B cell (primary cell): ENCODE results near the gene KDELR1. TPM values are rescaled to one million over a fixed set of nuclear protein-coding genes. Genes with fewer than 3 reads are reported as not detected.

Experiments used
- ATAC-seq: fragments of 200-7000 bp; cut with Tn5 transposase; one replicate; pipeline ENCODE4 v1.10.0; 2021; ENCODE audit warnings: low read depth, mild to moderate bottlenecking, moderate number of reproducible peaks, moderate library complexity
- CTCF ChIA-PET: fragments of 350-600 bp; sonication (Branson Sonifier 250); formaldehyde crosslinking; loops from one replicate; lab custom pipeline; 2021; ENCODE audit warnings: antibody characterized with exemption, inconsistent platforms; lab: Charles Lee
- POLR2A ChIA-PET: fragments of 350-600 bp; sonication (Branson Sonifier 250); formaldehyde crosslinking; loops from one replicate; lab custom pipeline; 2021; ENCODE audit warnings: antibody characterized with exemption; lab: Charles Lee
- DNase-seq: peaks from one replicate; pipeline ENCODE4 v3.0.0; 2013
- H2AFZ ChIP-seq: 2 replicates; pipeline ENCODE4 v1.6.1; 2012; ENCODE audit warnings: mild to moderate bottlenecking, low read depth, low read length; ENCODE audit not compliant: insufficient read depth, poor library complexity, severe bottlenecking
- H3K27ac ChIP-seq, 2 donors: 1 replicate in 1 of 2; 2 replicates in 1 of 2; pipeline ENCODE4 v1.5.1; 2012 to 2013; ENCODE audit warnings: low read length in 2 of 2, mild to moderate bottlenecking in 2 of 2, moderate library complexity in 1 of 2
- H3K27me3 ChIP-seq, 4 experiments: fragments of 200-600 bp in 1 of 4; sonication (generic) in 1 of 4; replicated peaks in 1 of 4; 1 replicate in 2 of 4; 2 replicates in 2 of 4; pipeline versions ENCODE4 v1.6.1 to v1.7.0; 2013 to 2016; ENCODE audit warnings: low read length in 3 of 4, mild to moderate bottlenecking in 2 of 4, mixed read lengths in 1 of 4, moderate library complexity in 1 of 4; ENCODE audit not compliant: insufficient read depth in 4 of 4, control insufficient read depth in 3 of 4; ENCODE audit errors: control extremely low read depth in 1 of 4
- H3K36me3 ChIP-seq, 2 experiments: replicated peaks in 1 of 2; 1 replicate in 1 of 2; 2 replicates in 1 of 2; pipeline versions ENCODE4 v1.6.1 to v1.7.1; 2013; ENCODE audit warnings: low read length in 1 of 2; ENCODE audit not compliant: insufficient read depth in 2 of 2, control insufficient read depth in 1 of 2; ENCODE audit errors: control extremely low read depth in 1 of 2, extremely low read depth in 1 of 2
- H3K4me1 ChIP-seq, 2 donors: fragments of 200-600 bp in 1 of 2; sonication (generic) in 1 of 2; 1 replicate in 1 of 2; 2 replicates in 1 of 2; pipeline versions ENCODE4 v1.5.1 to v1.6.1; 2013 to 2017; ENCODE audit warnings: low read length in 2 of 2; ENCODE audit not compliant: control insufficient read depth in 2 of 2, insufficient read depth in 2 of 2
- H3K4me2 ChIP-seq: replicated peaks from 2 replicates; pipeline ENCODE3; 2012; ENCODE audit warnings: mild to moderate bottlenecking, low read depth, low read length; ENCODE audit not compliant: poor library complexity, severe bottlenecking
- H3K4me3 ChIP-seq, 5 experiments: fragments of 200-600 bp in 1 of 5; sonication (generic) in 1 of 5; 1 replicate in 3 of 5; 2 replicates in 2 of 5; pipeline versions ENCODE4 v1.5.1 to v1.7.0; 2011 to 2016; ENCODE audit warnings: low read length in 4 of 5, mild to moderate bottlenecking in 4 of 5, low read depth in 2 of 5, control low read depth in 1 of 5, moderate library complexity in 1 of 5; ENCODE audit not compliant: insufficient read depth in 1 of 5; ENCODE audit errors: control extremely low read depth in 1 of 5, extremely low read depth in 1 of 5
- H3K79me2 ChIP-seq: fragments of 200-600 bp; sonication (generic); one replicate; pipeline ENCODE4 v1.6.0; 2016; ENCODE audit warnings: low read length; ENCODE audit not compliant: control insufficient read depth, insufficient read depth
- H3K9ac ChIP-seq: fragments of 200-600 bp; sonication (generic); 2 replicates; pipeline ENCODE4 v1.6.1; 2017; ENCODE audit warnings: mild to moderate bottlenecking, low read length, moderate library complexity
- H3K9me3 ChIP-seq, 3 donors: one replicate each; pipeline versions ENCODE4 v1.6.1 to v1.7.1; 2013; ENCODE audit warnings: low read length in 2 of 3; ENCODE audit not compliant: control insufficient read depth in 2 of 3, insufficient read depth in 1 of 3; ENCODE audit errors: control extremely low read depth in 1 of 3
- H4K20me1 ChIP-seq: 2 replicates; pipeline ENCODE4 v1.6.0; 2012; ENCODE audit warnings: mild to moderate bottlenecking, low read length; ENCODE audit not compliant: insufficient read depth, control insufficient read depth, poor library complexity, severe bottlenecking
- H3K27ac Mint-ChIP-seq: one replicate; pipeline ENCODE4 v1.8.0; 2021; ENCODE audit warnings: mixed read lengths
- H3K27me3 Mint-ChIP-seq: one replicate; pipeline ENCODE4 v1.8.0; 2021; ENCODE audit warnings: mixed read lengths
- H3K4me1 Mint-ChIP-seq: one replicate; pipeline ENCODE4 v1.8.0; 2021; ENCODE audit warnings: mixed read lengths
- H3K4me3 Mint-ChIP-seq: one replicate; pipeline ENCODE4 v1.8.0; 2021; ENCODE audit warnings: mixed read lengths
- H3K9me3 Mint-ChIP-seq: one replicate; pipeline ENCODE4 v1.8.0; 2022; ENCODE audit warnings: mixed read lengths; ENCODE audit not compliant: insufficient read depth
- EZH2 ChIP-seq: IDR thresholded peaks from 2 replicates; pipeline ENCODE4 v1.6.1; 2012; ENCODE audit warnings: borderline replicate concordance, low read depth, mild to moderate bottlenecking, moderate library complexity, low read length; ENCODE audit not compliant: insufficient read depth, poor library complexity, severe bottlenecking
- WGBS: methylation state at CpG from one replicate; pipeline ENCODE4 v1.1.5; 2013; ENCODE audit warnings: missing lambda C conversion rate; ENCODE audit not compliant: insufficient coverage; 5-methylcytosine and 5-hydroxymethylcytosine counted together
- intact Hi-C: fragments of 100-400 bp; cut with micrococcal nuclease; formaldehyde crosslinking; loops from one replicate; pipeline ENCODE4 v1.10.0; 2022
- polyA plus RNA-seq: library from polyadenylated mRNA; depleted of rRNA; stranded (reverse); fragments of >200 nt; gene quantifications from 2 replicates; pipeline ENCODE4 v1.2.3, GENCODE V29; 2012
- total RNA-seq, 2 donors: library from RNA; stranded (reverse); fragments of 120-200 nt in 1 of 2; gene quantifications; 1 replicate in 1 of 2; 2 replicates in 1 of 2; pipeline versions ENCODE4 v1.2.3 to v1.2.4, GENCODE V29; 2013 to 2022
- TF ChIP-seq, protein P1 (sequence below): fragments of 200-600 bp; IDR thresholded peaks from one replicate; pipeline ENCODE4 v1.8.0; 2022; ENCODE audit warnings: antibody characterized with exemption, mild to moderate bottlenecking

The KDELR1 gene
- total and polyA plus RNA-seq, 2 donors (not counting 1 experiment from before 2014, with no cell fraction given) = 33.3 to 62.7 TPM

DNA sequence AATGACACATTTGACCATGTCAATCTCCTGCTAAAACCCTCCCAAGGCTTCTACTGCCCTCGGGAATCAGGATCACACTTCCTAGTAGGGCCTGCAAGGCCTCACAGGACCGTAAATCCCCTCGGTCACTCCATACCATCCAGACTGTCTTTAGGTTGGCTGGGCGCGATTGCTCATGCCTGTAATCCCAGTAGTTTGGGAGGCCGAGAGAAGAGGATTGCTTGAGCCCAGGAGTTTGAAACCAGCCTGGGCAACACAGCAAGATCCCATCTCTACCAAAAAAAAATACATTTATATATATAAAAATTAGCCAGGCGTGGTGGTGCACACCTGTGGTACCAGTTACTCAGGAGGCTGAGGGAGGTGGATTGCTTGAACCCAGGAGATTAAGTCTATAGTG lies 42.6 kb downstream of the KDELR1 start:
- no peak overlapping the region for H3K9ac ChIP-seq
- peaks cover 0 to 5% of the 10 kb centered on the region in 2 donors for H3K4me1 ChIP-seq
- H3K9me3 Mint-ChIP-seq = no peaks in the 10 kb centered on the region
- no peak overlapping the region for H3K27ac ChIP-seq
- DNase-seq (no peak), ATAC-seq (no peak)
- no peaks in the 10 kb centered on the region for H3K27me3 Mint-ChIP-seq
- ChIA-PET POLR2A (no interaction called here), CTCF (interaction anchor here (1.0 to 2.8 kb wide), 3 partner anchors 15 to 235 kb away, joined by 3 to 12 read pairs (median 7); no protein-coding TSS in a partner anchor)
- H3K27me3 ChIP-seq = no peaks in the 10 kb centered on the region
- H3K9me3 ChIP-seq = no peaks in the 10 kb centered on the region
- H3K4me1 Mint-ChIP-seq = peaks cover 3% of the 10 kb centered on the region
- H3K4me2 ChIP-seq = no peak overlapping the region
- H3K36me3 ChIP-seq = peaks cover 0 to 3% of the 10 kb centered on the region in 2 experiments
- no peak overlapping the region for H3K4me3 ChIP-seq
- H2AFZ ChIP-seq = no peak overlapping the region
- no peak overlapping the region for H3K4me3 Mint-ChIP-seq
- intact Hi-C loops = no loop called here
- TF ChIP-seq, protein P1, sequence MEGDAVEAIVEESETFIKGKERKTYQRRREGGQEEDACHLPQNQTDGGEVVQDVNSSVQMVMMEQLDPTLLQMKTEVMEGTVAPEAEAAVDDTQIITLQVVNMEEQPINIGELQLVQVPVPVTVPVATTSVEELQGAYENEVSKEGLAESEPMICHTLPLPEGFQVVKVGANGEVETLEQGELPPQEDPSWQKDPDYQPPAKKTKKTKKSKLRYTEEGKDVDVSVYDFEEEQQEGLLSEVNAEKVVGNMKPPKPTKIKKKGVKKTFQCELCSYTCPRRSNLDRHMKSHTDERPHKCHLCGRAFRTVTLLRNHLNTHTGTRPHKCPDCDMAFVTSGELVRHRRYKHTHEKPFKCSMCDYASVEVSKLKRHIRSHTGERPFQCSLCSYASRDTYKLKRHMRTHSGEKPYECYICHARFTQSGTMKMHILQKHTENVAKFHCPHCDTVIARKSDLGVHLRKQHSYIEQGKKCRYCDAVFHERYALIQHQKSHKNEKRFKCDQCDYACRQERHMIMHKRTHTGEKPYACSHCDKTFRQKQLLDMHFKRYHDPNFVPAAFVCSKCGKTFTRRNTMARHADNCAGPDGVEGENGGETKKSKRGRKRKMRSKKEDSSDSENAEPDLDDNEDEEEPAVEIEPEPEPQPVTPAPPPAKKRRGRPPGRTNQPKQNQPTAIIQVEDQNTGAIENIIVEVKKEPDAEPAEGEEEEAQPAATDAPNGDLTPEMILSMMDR = no peak
- TF ChIP-seq EZH2 = no peak
- 90% methylated on average over 3 of the region's 7 CpGs for WGBS
- H3K79me2 ChIP-seq = peaks cover 4% of the 10 kb centered on the region
- H4K20me1 ChIP-seq = no peaks in the 10 kb centered on the region
- no peak overlapping the region for H3K27ac Mint-ChIP-seq

DNA sequence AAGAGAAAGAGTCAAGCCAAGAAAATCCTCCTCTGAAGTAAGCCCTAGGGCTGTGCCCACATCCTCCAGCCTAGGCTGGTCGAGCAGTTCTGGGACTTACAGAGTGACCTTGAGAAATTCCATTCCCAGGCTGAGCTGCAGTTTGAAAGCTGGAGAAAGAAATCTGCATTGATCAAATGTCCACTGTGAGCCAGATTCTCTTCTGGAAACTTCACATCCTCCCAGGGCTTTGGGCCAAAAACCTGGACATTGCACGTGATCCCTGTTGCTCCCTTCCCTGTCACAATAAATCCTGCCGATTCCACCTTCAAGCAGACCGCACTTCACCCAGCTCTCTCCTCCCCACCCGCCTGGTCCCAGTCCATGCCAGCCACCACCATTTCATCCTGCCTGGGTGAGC lies 43.3 kb downstream of the KDELR1 start:
- no peak for ATAC-seq

More for the DNA sequence above, 43.3 kb downstream of the KDELR1 start:
- Histone ChIP-seq H2AFZ (no peak overlapping the region), H3K9me3 (no peaks in the 10 kb centered on the region), H3K27me3 (no peaks in the 10 kb centered on the region), H3K4me1 (peaks cover 0 to 5% of the 10 kb centered on the region in 2 donors), H3K79me2 (peaks cover 4% of the 10 kb centered on the region), H3K27ac (no peak overlapping the region), H3K36me3 (peaks cover 0 to 3% of the 10 kb centered on the region in 2 experiments), H3K4me3 (no peak overlapping the region), H4K20me1 (no peaks in the 10 kb centered on the region), H3K4me2 (no peak overlapping the region), H3K9ac (no peak overlapping the region)
- no peak for TF ChIP-seq EZH2
- TF ChIP-seq, protein P1 = no peak
- Mint-ChIP-seq H3K9me3 (no peaks in the 10 kb centered on the region), H3K4me3 (no peak overlapping the region), H3K4me1 (peaks cover 3% of the 10 kb centered on the region), H3K27me3 (no peaks in the 10 kb centered on the region), H3K27ac (no peak overlapping the region)
- intact Hi-C loops = no loop called here
- no peak for DNase-seq
- POLR2A ChIA-PET = interaction anchor here (0.6 kb wide), 1 partner anchor 163 kb away, joined by 9 read pairs; no protein-coding TSS in a partner anchor
- 98% methylated on average over 5 of the region's 5 CpGs for WGBS
- CTCF ChIA-PET = interaction anchor here (0.7 to 1.7 kb wide), 4 partner anchors 14 to 261 kb away, joined by 3 to 7 read pairs (median 3); no protein-coding TSS in a partner anchor
